HUES48 (cell line): Measurements from ENCODE around the gene NRDE2.

Experiments
- H3K27ac ChIP-seq: one replicate; pipeline ENCODE4 v1.7.0; 2013; ENCODE audit warnings: low read depth, low read length, inconsistent platforms
- H3K27me3 ChIP-seq: 2 replicates; pipeline ENCODE4 v1.6.1; 2013; ENCODE audit warnings: mild to moderate bottlenecking, low read length; ENCODE audit not compliant: control insufficient read depth, insufficient read depth
- H3K36me3 ChIP-seq: 2 replicates; pipeline ENCODE4 v1.6.1; 2013; ENCODE audit warnings: low read length; ENCODE audit not compliant: control insufficient read depth, insufficient read depth
- H3K4me1 ChIP-seq: 2 replicates; pipeline ENCODE4 v1.6.1; 2013; ENCODE audit warnings: mild to moderate bottlenecking, low read length; ENCODE audit not compliant: control insufficient read depth, insufficient read depth
- H3K4me3 ChIP-seq: 2 replicates; pipeline ENCODE4 v1.5.1; 2013; ENCODE audit warnings: mild to moderate bottlenecking, low read depth, low read length
- H3K9ac ChIP-seq: 2 replicates; pipeline ENCODE4 v1.6.1; 2013; ENCODE audit warnings: mild to moderate bottlenecking, low read depth, low read length, moderate library complexity
- H3K9me3 ChIP-seq: 2 replicates; pipeline ENCODE4 v1.6.1; 2013; ENCODE audit warnings: low read length; ENCODE audit not compliant: control insufficient read depth, insufficient read depth

Gene NRDE2

GRCh38 chr14:90361865-90362557 is 30.3 kb upstream of the NRDE2 start:
- H3K9ac ChIP-seq, result no peak overlapping the region
- no peaks in the 10 kb centered on the region for H3K36me3 ChIP-seq
- H3K9me3 ChIP-seq, result no peaks in the 10 kb centered on the region
- H3K4me1 ChIP-seq, result no peaks in the 10 kb centered on the region
- H3K4me3 ChIP-seq, result no peak overlapping the region
- H3K27me3 ChIP-seq, result no peaks in the 10 kb centered on the region
- H3K27ac ChIP-seq, result no peak overlapping the region

DNA sequence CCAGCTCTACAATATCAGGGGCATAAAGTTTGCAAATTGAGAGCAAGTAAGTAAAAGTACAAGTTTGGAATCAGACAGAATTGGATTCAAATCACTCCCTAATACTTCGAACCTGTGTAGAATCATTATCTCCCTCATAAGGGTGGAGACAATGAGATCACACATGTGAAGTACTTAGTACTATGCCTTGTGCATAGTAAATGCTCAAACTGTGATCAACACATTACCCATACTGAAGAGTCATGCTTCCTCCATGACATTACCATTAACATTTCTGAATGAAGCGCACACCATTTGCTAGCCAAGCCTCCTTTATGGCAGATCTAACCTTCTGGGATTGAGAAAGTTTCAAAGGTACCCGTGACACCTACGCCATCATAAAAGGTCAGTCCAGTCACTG is 26.6 kb upstream of the NRDE2 start:
- Histone ChIP-seq H3K4me1 (no peaks in the 10 kb centered on the region), H3K9me3 (no peaks in the 10 kb centered on the region), H3K27me3 (no peaks in the 10 kb centered on the region), H3K9ac (no peak overlapping the region), H3K27ac (no peak overlapping the region), H3K36me3 (no peaks in the 10 kb centered on the region), H3K4me3 (no peak overlapping the region)

DNA sequence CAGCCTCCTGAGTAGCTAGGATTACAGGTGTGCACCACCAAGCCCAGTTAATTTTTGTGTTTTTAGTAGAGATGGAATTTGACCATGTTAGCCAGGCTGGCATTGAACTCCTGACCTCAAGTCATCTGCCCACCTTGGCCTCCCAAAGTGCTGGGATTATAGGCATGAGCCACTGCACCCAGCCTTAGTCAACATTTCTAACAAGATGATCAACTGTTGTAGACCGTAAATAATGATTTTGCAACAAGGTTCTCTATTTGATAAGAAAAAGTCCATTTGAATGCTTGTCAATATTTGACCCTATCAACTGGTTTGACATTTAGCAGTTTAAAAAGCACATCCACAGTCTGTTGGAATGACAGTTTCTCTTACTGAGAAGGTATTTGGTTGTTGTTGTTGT is 25.2 kb upstream of the NRDE2 start:
- no peak overlapping the region for H3K4me3 ChIP-seq
- no peaks in the 10 kb centered on the region for H3K9me3 ChIP-seq
- no peaks in the 10 kb centered on the region for H3K4me1 ChIP-seq
- H3K36me3 ChIP-seq, result no peaks in the 10 kb centered on the region
- H3K9ac ChIP-seq, result no peak overlapping the region
- no peak overlapping the region for H3K27ac ChIP-seq
- no peaks in the 10 kb centered on the region for H3K27me3 ChIP-seq

GRCh38 chr14:90355540-90356518 is 24.1 kb upstream of the NRDE2 start:
- Histone ChIP-seq H3K9ac (no peak overlapping the region), H3K4me3 (no peak overlapping the region), H3K27ac (no peak overlapping the region), H3K9me3 (no peaks in the 10 kb centered on the region), H3K36me3 (no peaks in the 10 kb centered on the region), H3K27me3 (no peaks in the 10 kb centered on the region), H3K4me1 (no peaks in the 10 kb centered on the region)

DNA sequence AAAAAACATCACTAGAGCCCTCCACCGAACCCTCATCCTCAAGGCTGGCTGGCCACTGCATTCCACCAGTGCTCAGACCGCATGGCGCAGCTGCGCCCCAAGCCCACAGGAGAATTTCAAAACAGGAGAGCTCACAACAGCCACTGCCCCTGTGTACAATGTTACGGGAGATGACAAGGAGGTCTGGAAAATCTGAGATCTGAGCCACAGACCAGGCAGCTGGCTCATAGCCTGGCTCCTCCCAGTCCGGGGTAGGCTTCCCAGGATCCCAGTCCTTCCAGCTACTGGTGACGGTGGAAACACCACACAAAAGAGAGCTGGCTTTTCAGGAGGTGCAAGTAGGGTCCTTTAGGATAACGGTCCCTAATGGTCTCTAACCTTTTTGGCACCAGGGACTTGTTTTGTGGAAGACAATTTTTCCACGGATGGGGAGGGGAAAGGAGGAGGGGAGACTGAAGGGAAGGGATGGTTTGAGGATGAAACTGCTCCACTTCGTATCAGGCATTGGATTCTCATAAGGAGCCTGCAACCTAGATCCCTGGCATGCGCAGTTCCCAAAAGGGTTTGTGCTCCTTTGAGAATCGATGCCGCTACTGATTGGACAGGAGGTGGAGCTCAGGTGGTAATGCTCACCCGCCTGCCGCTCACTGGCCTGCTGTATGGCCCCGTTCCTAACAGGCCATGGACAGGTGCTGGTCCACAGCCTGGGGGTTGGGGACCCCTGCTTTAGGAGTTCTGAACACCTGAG is 23.0 kb upstream of the NRDE2 start:
- H3K9me3 ChIP-seq, result no peaks in the 10 kb centered on the region
- no peak overlapping the region for H3K27ac ChIP-seq
- H3K36me3 ChIP-seq, result no peaks in the 10 kb centered on the region
- no peak overlapping the region for H3K4me3 ChIP-seq
- no peak overlapping the region for H3K9ac ChIP-seq
- no peaks in the 10 kb centered on the region for H3K4me1 ChIP-seq
- H3K27me3 ChIP-seq, result no peaks in the 10 kb centered on the region

DNA sequence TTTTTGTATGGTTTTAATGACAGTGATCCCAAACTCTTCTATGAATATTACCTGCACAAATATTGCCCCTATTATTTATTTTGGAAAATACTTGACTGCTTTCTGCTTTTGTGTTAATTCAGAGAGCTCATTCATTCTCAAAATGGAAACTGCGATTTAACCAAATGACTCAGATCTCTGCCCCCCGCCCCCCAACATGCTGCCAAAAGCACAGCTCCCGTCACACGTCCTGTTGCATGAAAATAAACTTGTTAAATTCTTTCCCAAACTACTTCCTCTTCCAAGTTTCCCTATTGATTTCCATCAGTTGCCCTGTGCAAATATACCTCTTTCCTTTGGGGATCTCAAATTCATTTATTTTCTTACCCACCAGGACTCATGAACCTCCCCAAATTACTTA is 18.0 kb upstream of the NRDE2 start:
- Histone ChIP-seq H3K9ac (no peak overlapping the region), H3K4me3 (no peak overlapping the region), H3K4me1 (peaks cover 10% of the 10 kb centered on the region), H3K36me3 (no peaks in the 10 kb centered on the region), H3K27me3 (no peaks in the 10 kb centered on the region), H3K9me3 (no peaks in the 10 kb centered on the region), H3K27ac (no peak overlapping the region)

DNA sequence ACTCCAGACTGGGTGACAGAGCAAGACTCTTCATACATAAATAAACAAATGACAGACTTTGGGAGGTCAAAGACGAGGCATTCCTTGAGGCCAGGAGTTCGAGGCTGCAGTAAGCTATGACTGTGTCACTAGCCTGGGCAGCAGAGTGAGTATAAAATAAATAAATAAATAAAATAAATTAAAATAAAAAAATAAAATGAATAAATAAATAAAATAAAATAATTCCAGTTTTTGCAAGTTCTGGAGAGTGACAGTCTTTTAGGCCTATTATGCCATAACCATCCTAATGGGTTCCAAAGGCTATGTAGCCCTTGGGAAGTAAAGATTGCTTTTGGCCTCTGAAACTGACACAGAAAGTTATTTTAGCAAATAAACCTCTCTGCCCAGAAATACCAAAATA is 16.5 kb upstream of the NRDE2 start:
- no peaks in the 10 kb centered on the region for H3K27me3 ChIP-seq
- no peak overlapping the region for H3K27ac ChIP-seq
- H3K36me3 ChIP-seq, result no peaks in the 10 kb centered on the region
- H3K4me1 ChIP-seq, result peaks cover 18% of the 10 kb centered on the region
- H3K9ac ChIP-seq, result no peak overlapping the region
- no peaks in the 10 kb centered on the region for H3K9me3 ChIP-seq
- H3K4me3 ChIP-seq, result no peak overlapping the region

GRCh38 chr14:90345239-90345557 is 13.5 kb upstream of the NRDE2 start:
- Histone ChIP-seq H3K9ac (no peak overlapping the region), H3K27ac (peak overlapping the region; percentile 50), H3K27me3 (no peaks in the 10 kb centered on the region), H3K4me1 (peaks cover 18% of the 10 kb centered on the region), H3K36me3 (no peaks in the 10 kb centered on the region), H3K9me3 (no peaks in the 10 kb centered on the region), H3K4me3 (no peak overlapping the region)

- Histone ChIP-seq H3K4me1 (peaks cover 18% of the 10 kb centered on the region), H3K27me3 (no peaks in the 10 kb centered on the region), H3K9me3 (no peaks in the 10 kb centered on the region; the same call in 1 of the 2 replicates), H3K27ac (peak overlapping the region; percentile 50), H3K36me3 (no peaks in the 10 kb centered on the region), H3K9ac (no peak overlapping the region), H3K4me3 (no peak overlapping the region)
Observed at GRCh38 chr14:90344331-90345238, 12.8 kb upstream of the NRDE2 start.

DNA sequence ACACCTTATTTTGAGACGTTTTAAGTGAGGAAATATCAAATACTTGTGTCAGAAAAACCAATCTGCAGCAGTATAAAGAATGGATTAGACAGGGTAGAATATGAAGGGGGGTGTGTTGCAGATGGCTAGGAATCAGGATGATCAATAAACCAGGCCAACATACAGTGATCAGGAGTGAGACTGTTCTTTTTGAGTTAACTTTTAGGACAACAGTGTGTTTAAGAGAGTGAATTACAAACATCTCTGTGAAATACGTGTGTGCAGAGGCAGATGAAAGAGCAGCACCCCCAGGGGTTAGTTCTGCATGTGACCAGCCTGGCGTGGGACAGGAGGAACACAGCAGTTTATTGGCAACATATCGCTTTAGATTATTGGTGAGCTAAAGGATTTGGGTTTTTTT is 10.6 kb upstream of the NRDE2 start:
- Histone ChIP-seq H3K9ac (no peak overlapping the region), H3K9me3 (no peaks in the 10 kb centered on the region; the same call in 1 of the 2 replicates), H3K4me3 (no peak overlapping the region), H3K36me3 (no peaks in the 10 kb centered on the region), H3K27me3 (no peaks in the 10 kb centered on the region), H3K27ac (no peak overlapping the region), H3K4me1 (peaks cover 18% of the 10 kb centered on the region)
